Parathyroid adenoma (tissue), 2 donors: ENCODE measurements around the gene MAGI2.

Source experiments
- H2AFZ ChIP-seq: fragments of 300-600 bp; sonication (generic); one replicate; pipeline ENCODE4 v1.7.0; 2017; ENCODE audit warnings: antibody characterized with exemption, mild to moderate bottlenecking
- H3K27ac ChIP-seq: fragments of 300-600 bp; sonication (generic); one replicate; pipeline ENCODE4 v1.7.0; 2017
- H3K27me3 ChIP-seq: fragments of 300-600 bp; sonication (generic); one replicate; pipeline ENCODE4 v1.7.0; 2017; ENCODE audit warnings: low read length; ENCODE audit not compliant: control insufficient read depth, insufficient read depth
- H3K36me3 ChIP-seq: fragments of 300-600 bp; sonication (generic); one replicate; pipeline ENCODE4 v1.7.0; 2017; ENCODE audit warnings: low read length; ENCODE audit not compliant: control insufficient read depth, insufficient read depth
- H3K4me1 ChIP-seq: fragments of 300-600 bp; sonication (generic); one replicate; pipeline ENCODE4 v1.7.0; 2017; ENCODE audit warnings: control low read depth
- H3K4me2 ChIP-seq: fragments of 300-600 bp; sonication (generic); one replicate; pipeline ENCODE4 v1.7.0; 2017; ENCODE audit warnings: low read length
- H3K4me3 ChIP-seq: fragments of 300-600 bp; sonication (generic); one replicate; pipeline ENCODE4 v1.7.0; 2017; ENCODE audit warnings: low read depth, low read length
- H3K79me2 ChIP-seq: fragments of 300-600 bp; sonication (generic); one replicate; pipeline ENCODE4 v1.7.0; 2017; ENCODE audit warnings: control low read depth
- H3K9ac ChIP-seq: fragments of 300-600 bp; sonication (generic); one replicate; pipeline ENCODE4 v1.7.0; 2017; ENCODE audit warnings: mild to moderate bottlenecking
- H3K9me3 ChIP-seq: fragments of 300-600 bp; sonication (generic); one replicate; pipeline ENCODE4 v1.7.0; 2017; ENCODE audit warnings: low read length; ENCODE audit not compliant: control insufficient read depth
- CTCF ChIP-seq: fragments of 300-600 bp; sonication (generic); IDR thresholded peaks from one replicate; pipeline ENCODE4 v1.7.0; 2017; ENCODE audit warnings: antibody characterized with exemption, mild to moderate bottlenecking
- donor health status: primary hyperparathyroidism.

MAGI2 gene

GRCh38 chr7:79357101-79357500 is 96.4 kb downstream of the MAGI2 start:
- no peak overlapping the region for H2AFZ ChIP-seq
- no peak overlapping the region for H3K9ac ChIP-seq
- no peak overlapping the region for H3K4me3 ChIP-seq
- H3K79me2 ChIP-seq, result no peaks in the 10 kb centered on the region
- H3K27me3 ChIP-seq, result no peaks in the 10 kb centered on the region
- no peak overlapping the region for H3K4me2 ChIP-seq
- H3K9me3 ChIP-seq, result no peaks in the 10 kb centered on the region
- peaks cover 4% of the 10 kb centered on the region for H3K4me1 ChIP-seq
- no peak for TF ChIP-seq CTCF
- no peak overlapping the region for H3K27ac ChIP-seq
- no peaks in the 10 kb centered on the region for H3K36me3 ChIP-seq

DNA sequence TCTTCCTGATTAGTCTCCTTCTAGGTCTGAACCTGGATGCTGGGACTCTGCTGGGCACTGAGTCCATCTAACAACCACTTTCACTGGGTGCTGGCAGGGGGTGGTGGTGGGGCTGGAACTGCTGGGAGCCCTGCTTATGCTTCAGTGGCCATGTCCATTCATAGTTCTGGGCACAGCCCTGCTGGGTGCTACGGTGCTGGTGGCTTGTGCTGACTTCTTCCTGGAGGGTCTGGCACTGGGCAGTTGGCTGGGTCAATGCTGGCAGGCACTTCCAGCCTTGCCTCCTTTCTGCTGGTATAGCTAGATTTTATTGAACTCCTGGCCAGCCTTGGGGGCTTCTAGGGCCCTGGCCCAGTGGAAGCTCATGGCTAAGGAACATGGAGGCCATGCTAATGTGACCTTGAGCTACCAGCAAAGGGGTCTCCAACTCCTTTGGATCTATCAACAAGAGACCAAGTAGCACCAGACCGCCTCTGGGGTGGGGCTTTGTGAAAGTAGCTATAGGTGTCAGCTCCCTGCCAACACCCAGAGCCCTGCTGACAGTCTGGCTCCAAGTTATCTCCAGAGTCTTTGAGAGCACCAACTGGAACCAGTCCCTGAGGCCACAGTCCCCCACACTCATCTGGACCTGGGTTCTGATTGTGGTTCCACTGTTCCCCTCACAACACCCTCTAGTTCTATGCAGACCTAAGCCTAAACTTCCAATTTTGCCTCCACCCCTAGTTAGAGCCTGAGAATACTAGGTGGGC is 99.6 kb downstream of the MAGI2 start:
- H3K36me3 ChIP-seq, result no peaks in the 10 kb centered on the region
- H3K27ac ChIP-seq, result no peak overlapping the region
- no peak overlapping the region for H3K9ac ChIP-seq
- no peaks in the 10 kb centered on the region for H3K9me3 ChIP-seq
- no peak overlapping the region for H2AFZ ChIP-seq
- H3K4me3 ChIP-seq, result no peak overlapping the region
- no peak for TF ChIP-seq CTCF
- H3K79me2 ChIP-seq, result no peaks in the 10 kb centered on the region
- no peak overlapping the region for H3K4me2 ChIP-seq
- no peaks in the 10 kb centered on the region for H3K27me3 ChIP-seq
- peaks cover 4% of the 10 kb centered on the region for H3K4me1 ChIP-seq

DNA sequence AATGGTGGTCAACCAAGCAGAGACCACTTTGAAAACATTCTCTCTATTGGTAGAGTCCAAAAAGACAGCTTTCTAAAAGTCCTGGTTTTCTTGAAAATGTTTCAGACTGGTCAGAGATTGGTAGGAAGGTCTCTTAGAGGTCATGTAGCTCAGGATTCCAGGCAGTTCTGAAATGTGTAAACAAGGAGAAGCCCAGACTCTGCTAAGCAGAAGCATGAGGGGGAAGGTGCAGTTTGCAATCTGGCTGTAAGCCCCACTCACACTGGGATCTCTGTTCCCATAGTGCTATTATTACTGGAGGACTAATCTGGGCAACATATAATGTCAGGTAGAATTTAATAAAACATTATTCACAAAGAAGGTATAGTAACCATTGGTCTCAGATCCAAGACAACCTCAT is 101.1 kb downstream of the MAGI2 start:
- Histone ChIP-seq H3K4me3 (no peak overlapping the region), H3K4me1 (peaks cover 4% of the 10 kb centered on the region), H3K79me2 (no peaks in the 10 kb centered on the region), H3K4me2 (no peak overlapping the region), H3K27me3 (no peaks in the 10 kb centered on the region), H3K36me3 (no peaks in the 10 kb centered on the region), H3K9ac (no peak overlapping the region), H3K9me3 (no peaks in the 10 kb centered on the region), H3K27ac (no peak overlapping the region), H2AFZ (no peak overlapping the region)
- TF ChIP-seq CTCF, result no peak

DNA sequence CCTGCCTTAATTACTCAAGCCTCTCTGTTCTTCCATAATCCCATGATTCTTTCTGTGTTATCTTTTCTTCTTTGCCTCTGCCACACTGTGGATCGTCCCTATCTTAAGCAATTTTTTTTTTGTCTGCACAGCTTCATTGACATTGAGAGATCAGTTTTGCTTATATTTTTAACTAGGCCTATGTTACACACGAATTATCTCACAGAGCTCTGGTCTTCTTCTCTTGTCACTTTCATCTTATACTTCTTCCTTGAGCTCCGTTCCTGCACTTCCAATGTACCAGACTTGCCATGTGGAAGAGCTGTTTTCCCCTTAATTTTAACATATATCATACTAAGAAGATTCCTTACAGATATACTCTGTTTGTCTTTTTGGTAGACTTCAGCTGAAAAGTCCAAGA is 106.1 kb downstream of the MAGI2 start:
- Histone ChIP-seq H3K27me3 (no peaks in the 10 kb centered on the region), H3K4me1 (peaks cover under 1% of the 10 kb centered on the region), H2AFZ (no peak overlapping the region), H3K4me2 (no peak overlapping the region), H3K9ac (no peak overlapping the region), H3K9me3 (no peaks in the 10 kb centered on the region), H3K27ac (no peak overlapping the region), H3K79me2 (no peaks in the 10 kb centered on the region), H3K4me3 (no peak overlapping the region), H3K36me3 (no peaks in the 10 kb centered on the region)
- no peak for TF ChIP-seq CTCF

- H2AFZ ChIP-seq, result no peak overlapping the region
- no peaks in the 10 kb centered on the region for H3K36me3 ChIP-seq
- H3K4me3 ChIP-seq, result no peak overlapping the region
- no peaks in the 10 kb centered on the region for H3K9me3 ChIP-seq
- H3K27ac ChIP-seq, result no peak overlapping the region
- peaks cover 3% of the 10 kb centered on the region for H3K4me1 ChIP-seq
- no peaks in the 10 kb centered on the region for H3K79me2 ChIP-seq
- H3K27me3 ChIP-seq, result no peaks in the 10 kb centered on the region
- no peak overlapping the region for H3K4me2 ChIP-seq
- TF ChIP-seq CTCF, result no peak
- no peak overlapping the region for H3K9ac ChIP-seq
Measured at GRCh38 chr7:79341902-79342301, 111.6 kb downstream of the MAGI2 start.
